Activated CD8-positive, alpha-beta memory T cell treated with anti-CD3 and anti-CD28 coated beads for 4 hours (primary cell): Measurements from ENCODE around the gene CDC42EP3.
A peak's percentile ranks its signal among the peaks of the same experiment; 100 is the strongest.

Source experiments
- DNase-seq, 2 donors: peaks; one replicate each; pipeline ENCODE4 v3.0.0-alpha.2; 2020; ENCODE audit warnings: low read depth in 2 of 2

Gene CDC42EP3

DNA sequence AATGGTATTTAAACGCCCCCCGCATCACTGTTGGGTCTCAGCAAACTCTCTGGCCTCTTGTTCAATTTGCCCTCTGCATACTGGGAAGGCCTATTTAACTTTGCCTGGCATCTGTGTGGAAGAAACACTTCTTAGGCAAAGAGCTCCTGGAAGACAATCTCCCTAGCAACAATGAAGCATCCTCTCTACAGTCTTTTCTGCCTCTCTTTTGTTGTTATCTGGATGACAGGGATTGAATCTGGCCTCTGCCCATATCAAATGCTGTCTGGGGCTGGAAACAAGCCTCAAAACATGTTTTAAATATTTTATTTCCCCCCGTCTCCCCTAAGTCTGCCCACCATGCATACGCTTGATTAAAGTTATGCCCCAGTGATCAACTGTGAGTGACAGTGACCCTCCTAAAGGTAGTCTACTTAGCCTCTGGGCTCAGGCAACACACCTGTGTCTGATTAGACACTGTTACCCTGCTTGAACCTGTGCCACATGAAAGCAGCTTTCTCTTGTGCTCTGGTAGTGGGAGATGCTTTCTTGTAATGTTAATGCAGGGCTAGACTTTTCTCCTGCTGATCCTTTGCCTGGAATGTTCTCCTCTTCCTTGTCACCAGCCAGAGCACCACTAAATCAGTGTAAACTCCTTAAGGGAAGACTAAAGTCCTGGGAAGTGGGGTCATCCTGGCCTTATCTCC, 34.9 kb downstream of the CDC42EP3 start:
- no peak for DNase-seq

DNA sequence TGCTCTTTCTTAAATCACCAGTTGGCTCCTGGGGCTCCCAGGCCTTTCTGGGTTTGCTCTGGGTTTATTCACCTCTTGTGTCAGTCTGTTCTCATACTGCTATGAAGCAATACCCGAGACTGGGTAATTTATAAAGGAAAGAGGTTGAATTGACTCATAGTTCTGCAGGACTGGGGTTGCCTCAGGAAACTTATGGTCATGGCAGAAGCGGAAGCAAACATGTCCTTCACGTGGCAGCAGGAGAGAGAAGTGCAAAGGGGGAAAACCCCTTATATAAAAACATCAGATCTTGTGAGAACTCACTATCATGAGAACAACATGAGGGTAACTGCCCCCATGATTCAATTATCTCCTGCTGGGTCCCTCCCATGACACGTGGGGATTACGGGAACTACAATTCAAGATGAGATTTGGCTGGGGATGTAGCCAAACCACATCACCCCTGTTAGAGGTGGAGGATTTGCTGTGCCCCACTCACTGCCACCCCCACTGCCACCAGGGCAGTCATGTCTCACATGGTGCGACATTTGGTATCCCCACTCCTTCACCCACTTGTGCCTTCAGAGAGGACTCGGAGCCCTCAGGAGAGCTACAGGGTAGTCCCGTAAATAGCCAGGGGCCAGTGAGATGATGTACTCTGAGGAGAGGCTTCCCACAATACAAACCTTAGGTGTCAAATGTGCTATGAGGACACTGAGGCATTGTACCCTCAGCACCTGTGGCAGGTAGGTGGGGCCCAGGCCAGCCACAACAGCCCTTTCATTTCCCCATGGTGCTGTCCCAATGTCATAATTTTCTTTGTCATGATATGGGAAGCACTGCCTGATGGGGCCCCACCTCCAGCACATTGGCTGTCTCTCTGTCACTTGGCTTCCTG, 35.7 kb downstream of the CDC42EP3 start:
- peak; percentile 49 to 72 for DNase-seq

DNA sequence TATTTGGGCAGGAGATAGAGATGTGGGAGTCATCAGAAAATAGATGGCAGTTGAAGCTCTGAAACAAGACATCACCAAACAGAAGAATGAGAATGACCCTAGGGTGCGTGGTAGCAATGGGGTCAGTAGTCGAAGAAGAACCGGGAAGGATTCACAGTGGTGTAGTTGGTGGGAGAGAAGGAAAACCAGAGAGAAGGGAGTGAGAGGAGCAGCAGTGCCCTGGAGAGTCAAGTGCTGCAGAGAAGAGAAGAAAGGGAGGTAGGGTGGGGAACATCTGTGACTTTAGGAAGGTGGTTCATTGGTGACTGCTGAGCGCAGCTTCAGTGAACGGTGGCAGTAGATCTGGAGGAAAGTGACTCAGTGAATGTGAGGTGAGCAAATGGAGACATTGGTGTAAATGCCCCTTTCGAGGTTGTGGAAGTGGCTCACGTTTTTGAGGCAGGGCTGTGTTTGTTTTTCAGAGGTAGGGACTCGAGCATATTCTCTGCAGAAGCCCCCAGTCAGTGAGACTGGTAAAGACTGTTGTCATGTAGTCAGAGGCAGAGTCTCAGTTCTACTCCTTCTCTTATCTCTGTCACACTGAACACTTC, 36.4 kb downstream of the CDC42EP3 start:
- DNase-seq, result no peak

DNA sequence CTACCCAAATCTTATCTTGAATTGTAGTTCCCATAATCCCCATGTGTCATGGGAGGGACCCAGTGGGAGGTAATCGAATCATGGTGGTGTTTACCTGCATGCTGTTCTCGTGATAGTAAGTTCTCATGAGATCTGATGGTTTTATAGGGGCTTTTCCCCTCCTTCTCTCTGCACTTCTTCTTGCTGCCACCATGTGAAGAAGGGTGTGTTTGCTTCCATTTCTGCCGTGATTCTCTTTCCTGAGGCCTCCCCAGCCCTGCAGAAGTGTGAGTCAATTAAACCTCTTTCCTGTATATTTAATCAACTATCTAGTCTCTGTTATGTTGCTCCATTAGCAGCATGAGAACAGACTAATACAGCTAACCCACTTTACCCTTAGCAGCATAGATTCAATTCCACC, 37.6 kb downstream of the CDC42EP3 start:
- DNase-seq, result no peak

DNA sequence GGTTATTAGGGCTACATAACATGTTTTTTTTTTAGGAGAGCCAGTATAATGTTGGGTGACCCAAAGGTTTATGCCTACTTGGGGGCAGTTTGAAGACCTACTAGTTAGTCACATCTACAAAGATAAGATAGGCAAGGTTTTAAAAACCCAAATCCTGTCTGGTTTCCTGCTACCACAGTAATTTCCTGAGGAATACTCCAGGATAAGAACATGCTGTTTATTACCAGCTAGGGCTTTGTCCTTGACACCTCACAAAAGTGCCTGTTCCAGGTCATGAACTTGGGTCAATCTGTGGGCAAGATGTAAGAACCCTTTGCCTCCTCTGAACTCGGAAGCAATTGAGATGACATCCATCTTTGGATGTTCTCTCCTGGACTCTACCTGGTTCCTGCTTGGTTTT, 38.2 kb downstream of the CDC42EP3 start:
- DNase-seq, result no peak

DNA sequence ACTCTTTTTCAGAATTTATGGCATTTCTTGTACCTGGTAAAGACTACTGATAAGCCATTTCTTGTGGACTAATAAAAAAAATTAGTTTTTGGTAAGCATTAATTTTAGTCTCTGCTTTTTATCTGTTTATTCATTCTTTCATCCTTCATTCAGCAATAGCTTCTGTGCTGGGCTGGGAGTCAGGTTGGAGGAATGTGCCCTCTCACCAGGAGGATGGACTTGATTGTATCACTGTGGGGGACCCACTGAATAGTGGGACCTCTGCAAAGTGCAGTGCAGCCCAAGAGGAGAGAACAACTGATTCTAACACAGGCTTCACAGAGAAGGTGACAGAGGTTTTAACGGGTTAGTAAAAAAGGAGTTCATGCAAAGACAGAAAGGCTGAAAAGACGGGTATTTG, 39.1 kb downstream of the CDC42EP3 start:
- DNase-seq, result no peak

DNA sequence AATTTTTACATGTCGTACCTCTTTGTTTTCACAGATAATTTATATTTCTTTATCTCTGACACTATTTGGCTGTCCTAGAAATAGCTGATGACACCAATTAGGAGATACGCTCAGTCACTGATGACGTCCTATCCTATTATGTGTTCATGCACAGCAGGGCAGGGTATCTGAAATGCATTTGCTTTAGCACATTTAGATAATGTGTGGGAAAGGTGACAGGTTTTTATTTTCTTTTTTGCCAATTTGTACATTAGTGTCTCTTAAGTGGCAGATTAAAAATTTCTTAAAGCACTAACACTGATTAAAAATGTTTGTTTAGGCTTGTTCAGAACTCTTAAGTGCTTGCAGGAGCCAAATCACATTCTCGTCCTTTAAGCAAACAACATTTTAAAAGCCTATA, 39.7 kb downstream of the CDC42EP3 start:
- no peak for DNase-seq

DNA sequence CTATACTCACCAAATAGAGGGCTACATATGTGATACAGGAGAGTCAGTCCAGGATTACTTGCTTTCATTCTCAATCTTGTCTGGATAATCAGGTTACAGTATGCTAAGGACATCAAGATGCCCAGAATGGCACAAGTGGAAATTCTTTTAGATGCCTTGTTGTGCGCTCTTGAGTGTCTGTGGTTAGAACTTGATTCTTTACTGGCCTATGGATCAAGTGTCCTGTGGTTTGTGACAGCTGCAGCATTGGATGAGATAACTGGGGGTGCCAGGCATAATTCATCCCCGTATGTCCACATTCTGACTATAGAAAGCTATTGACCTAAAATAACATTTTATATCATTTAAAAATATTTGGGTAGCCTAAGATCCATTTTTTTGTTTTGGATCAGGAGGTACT, 40.1 kb downstream of the CDC42EP3 start:
- no peak for DNase-seq

DNA sequence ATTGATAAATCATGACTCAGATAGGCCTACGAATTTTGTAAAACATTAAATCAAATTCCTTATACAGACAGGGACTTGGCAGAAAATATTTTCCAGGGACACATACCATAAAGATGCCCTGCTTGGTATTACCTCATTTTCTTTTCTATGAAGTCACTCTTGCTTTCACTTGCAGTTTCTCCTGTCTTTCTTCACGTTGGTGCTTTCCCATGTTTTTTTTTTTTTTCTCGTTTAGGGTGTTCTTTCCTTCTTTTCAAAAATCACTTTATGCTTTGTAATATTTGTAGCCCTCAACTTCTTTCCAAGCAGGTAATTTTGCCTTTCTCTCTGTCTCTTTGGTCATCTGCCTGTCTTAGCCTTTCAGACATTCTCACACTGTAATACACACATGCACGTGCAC, 40.7 kb downstream of the CDC42EP3 start:
- no peak for DNase-seq

DNA sequence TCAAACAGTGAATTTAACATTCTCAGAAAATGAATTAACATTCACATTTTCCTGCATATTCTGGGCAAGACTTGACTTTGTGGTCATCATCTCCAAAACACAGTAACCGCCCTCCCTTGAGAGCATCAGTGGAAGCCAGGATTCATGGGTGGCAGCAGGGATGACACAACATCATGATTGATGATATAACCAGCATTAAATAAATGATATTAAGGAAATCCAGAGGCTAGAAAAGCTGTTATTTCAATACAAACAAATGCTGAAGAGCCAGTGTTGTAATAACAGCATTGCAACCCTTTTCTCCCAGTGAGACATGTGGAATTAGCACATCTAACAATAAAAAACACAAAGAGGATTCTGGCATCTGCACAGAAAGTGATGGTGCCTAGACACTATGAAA, 41.1 kb downstream of the CDC42EP3 start:
- no peak for DNase-seq

DNA sequence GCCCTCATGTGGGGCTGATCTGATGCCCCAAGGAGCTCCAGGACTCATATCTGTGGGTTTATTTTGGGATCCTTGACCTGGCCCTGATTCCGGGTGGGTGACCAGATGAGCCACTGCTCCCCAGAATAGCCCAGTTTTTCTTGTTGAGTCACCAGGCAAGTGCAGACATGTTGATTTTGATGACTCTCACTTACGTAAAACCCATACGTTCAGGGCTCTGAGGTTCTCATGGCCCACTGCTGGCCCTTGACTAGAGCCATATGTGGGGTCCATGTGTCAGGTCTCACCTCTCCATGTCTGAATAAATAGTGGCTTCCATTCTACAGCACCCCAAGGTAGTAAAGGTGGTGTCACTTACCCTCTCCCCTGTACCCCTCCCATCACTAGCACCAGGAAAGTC, 41.9 kb downstream of the CDC42EP3 start:
- DNase-seq, result no peak

DNA sequence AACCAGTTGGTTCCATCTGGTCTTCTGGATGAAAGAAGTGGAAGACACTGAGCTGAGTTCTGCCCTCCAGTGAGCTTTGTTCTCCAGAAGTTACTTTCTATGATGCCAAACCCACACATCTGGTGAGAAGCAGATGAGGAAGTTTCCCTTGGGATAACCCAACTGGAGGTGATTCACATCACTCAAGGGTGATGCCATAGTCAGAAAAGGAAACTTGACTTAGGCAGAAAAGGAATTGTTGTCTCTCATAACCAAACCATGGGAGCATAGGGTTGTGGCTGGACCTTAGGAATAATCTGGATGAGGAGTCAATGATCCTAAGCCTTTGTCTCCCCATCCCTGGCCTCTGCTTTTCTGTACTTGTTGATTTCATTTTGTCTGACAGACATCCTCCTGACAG, 43.7 kb downstream of the CDC42EP3 start:
- no peak for DNase-seq

DNA sequence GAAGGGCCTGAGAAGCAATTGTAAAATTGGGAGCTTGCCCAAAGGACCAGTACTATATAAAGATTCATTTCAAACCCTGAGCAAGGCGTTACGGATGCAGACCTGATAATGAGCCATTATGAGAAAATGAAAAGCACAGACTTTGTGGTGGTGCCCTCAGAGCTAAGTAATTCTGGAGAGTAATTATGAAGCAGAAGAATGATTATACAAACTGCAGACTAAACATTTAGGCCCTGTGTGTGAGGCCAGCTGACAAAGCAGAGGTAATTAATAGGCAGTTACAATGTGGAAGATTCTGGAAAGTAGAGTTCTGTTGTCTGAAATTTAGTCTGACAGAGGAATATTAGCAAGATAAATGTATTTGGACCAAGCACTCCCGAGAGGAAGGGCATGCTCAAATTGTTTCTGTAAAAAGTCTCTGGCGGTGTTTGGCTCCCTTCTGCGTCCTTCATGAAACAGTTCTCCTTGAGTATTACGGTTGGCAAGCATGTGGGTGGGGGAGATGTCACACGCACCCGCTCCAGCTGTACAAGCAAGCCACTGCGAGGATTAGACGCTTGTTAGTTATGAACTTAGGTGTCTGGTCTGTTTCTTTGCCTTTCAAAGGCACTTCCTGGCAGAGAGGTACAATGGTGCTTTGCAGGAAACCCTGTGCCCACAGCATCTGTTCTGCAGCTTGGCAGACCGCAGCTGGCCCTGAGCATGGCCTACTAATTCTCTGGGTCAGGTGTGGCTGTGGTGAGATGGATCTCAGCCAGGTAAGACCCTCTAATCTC, 45.5 kb downstream of the CDC42EP3 start:
- peak in 1 of 2 donors; percentile 26 for DNase-seq

DNA sequence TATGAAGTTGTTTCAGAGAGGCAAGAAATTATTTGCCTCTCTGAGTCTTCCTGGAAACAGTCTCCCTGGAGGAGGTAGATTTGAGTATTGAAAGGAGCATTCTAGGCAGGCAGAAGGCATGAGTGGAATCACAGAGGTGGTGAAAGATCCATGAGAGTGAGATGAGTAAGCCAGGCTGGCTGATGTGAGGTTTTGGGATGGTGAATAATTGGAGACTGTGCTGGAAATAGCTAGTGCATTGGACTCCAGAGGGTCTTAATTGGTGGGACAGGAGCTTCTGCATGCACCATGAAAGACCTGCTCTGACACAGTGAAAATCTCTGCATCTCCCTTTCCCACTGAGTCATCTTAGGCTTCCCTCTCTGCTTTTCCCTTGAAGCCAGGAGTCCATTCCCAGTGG, 46.3 kb downstream of the CDC42EP3 start:
- DNase-seq, result no peak

DNA sequence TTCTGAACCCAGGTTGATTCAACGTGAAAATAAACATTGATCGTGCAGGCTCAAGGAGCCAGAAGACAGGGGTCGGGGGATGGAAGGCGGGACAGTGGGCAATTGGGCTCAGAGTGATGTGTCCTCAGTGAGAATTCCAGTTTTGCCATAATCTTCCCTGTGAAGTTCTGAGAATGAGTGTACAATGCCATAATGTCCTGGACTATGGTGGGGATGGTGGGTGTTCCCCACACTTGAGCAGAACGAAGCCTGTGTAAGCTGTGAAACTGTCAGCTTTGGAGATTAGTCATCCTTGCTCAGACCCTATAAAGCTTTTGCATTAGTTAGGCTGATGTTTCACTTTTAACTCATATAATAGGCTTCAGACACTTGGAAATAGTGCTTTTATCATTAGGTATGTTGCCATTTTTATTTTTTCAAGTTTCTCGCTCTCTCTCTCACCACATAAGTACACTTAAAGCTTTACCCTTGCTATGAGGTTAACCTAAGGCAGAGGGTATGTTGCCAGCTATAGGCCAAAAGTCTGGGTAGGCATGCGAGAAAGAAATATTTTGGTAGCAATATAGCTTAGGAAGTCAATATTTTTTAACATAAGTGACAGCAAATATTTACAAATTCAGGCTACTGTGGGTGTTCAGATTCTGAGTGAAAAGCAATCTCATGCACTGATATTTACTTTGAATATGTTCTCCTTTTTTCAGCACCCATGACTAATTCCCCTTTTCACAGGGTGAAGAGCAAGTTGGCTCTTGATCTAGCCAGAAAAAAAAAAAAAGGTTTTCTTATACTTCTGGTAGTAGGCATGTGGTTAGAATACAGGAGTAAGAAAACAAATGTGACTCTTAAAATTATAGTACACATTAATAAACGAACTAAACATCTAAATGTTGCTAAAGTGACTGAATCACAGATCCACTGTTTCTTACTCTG, 47.2 kb downstream of the CDC42EP3 start:
- DNase-seq, result no peak

DNA sequence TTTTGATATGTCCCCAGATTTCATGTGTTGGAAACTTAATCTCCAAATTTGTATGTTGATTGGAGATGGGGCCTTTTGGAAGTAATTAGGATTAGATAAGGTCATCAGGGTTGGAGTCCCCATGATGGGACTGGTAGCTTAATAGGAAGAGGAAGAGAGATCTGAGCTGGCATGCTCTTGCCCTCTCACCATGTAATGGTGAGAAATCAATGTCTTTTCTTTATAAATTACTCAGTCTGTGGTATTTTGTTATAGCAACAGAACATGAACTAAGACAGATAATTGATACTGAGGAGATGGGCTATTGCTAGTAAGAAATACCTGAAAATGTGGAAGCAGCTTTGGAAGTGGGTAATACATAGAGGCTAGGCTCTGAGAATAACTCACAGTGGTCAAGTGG, 48.0 kb downstream of the CDC42EP3 start:
- no peak for DNase-seq

DNA sequence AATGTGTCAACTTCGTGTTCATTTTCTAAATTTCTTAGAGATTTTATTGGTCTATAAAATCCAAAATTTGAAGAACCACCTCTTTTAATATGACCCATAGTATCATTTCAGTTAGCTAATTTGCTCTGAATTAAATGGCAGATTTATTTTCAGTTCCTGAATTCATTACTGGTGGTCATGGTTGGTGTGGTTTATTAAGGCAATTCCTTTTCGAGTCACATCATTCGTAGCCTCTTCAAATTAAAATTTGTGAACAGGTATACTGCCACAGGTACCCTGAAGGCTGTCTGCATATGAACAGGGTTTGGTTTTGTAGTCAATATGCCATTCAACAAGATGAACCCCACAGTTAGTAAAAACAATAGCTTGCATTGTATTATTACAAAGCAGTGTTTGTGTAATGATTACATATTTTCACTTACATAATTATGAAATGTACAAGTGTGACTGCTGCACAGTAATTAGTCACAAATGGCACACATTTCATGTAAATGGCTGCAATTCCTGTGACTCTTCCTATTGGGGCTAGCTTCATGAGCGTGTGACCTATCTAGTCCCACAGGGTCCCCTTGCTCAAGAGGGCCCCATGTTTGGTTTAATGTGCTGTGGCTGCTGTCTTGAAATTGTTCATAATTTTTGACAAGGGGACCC, 48.9 kb downstream of the CDC42EP3 start:
- no peak for DNase-seq

DNA sequence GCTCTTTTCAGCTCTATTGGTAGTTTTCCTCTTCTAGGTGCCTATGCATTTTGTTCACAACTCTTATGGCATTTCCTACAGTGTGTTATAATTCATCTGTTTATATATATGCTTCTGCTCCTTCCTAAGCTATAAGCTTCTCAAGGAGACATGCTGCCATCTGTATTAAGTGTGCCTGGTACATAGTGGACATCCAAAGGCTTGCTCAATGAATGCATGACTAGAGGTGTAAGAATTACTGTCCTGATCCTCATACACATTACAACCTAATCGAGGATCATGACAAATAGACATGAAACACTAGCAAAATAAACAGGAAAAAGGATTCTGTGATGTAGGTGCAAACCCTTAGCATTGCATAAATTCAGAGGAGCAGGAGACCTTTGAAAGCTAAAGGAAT, 50.2 kb downstream of the CDC42EP3 start:
- DNase-seq, result no peak

DNA sequence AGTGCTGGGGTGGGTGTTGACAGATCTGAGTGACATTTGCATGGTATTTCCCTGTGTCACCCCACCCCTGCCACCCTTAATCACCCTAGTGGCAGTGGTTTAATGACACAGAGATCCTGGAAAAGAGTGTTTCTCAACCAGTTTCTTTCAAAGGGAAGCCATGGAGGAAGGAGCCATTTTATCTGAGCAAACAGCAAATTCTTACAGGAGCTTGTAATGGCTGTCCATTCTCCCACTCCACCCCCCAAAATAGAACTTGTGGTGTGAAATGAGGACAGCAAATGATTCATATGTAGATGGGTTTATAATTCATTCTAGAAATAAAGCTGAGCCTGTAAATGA, 51.5 kb downstream of the CDC42EP3 start:
- DNase-seq, result no peak

DNA sequence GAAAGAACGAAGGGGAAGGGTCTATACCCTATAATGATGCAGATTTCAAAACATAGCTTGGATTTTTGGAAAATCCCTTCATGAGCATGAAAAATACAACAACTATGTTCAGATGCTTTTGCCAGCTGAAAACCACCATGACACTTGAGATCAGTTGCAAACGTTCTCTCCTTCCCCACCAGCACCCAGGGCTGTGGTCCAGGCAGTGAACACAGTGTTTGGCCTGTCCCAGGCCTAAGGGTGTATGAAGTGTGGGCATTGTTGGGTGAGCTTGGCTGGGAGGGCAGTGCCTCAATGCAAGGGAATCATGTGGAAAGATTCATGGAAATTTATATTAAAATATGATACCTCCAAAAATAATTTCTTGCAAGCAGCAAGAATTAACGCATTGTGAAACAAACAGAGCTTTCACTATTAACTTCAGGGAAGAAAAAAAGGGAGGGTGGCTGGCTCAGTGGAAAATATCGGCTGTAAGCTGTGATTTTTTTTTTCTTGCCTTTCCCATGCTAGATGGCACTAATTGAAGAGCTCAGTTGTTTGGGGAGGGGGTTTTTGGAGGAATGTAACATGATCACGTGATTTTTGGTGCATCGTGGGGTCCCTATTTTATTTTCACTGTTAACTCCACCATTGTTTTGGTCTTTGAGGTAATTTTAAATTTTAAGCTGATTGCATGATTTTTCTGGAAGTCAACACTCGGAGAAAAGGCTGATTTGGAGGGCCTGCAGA, 52.0 kb downstream of the CDC42EP3 start:
- no peak for DNase-seq
